HepG2 (cell line): ENCODE measurements around the gene NEIL3. TPM values are rescaled to one million over a fixed set of nuclear protein-coding genes. Genes with fewer than 3 reads are reported as not detected.
A peak's percentile ranks its signal among the peaks of the same experiment; 100 is the strongest.

Source experiments
- ATAC-seq: fragments of 200-7000 bp; cut with Tn5 transposase; 3 replicates; pipeline ENCODE4 v1.9.1; 2020; ENCODE audit warnings: mild to moderate bottlenecking, moderate library complexity
- BruUV-seq: library from RNA; stranded (reverse); fragments of 400-500 nt; replicated peaks from 2 replicates; lab custom pipeline; 2021; lab: Mats Ljungman, UMichigan
- CTCF ChIA-PET: fragments of 300-600 bp; formaldehyde crosslinking; extraction: SDS; loops from one replicate; lab custom pipeline; 2021; ENCODE audit warnings: low total read pairs, inconsistent platforms, low intra/inter-chr PET ratio; lab: Yijun Ruan, JAX
- POLR2A ChIA-PET: fragments of 350-600 bp; sonication (Branson Sonifier 250); formaldehyde crosslinking; loops from one replicate; lab custom pipeline; 2020; ENCODE audit warnings: antibody characterized with exemption, inconsistent platforms; lab: Yijun Ruan, JAX
- DNase-seq: peaks from one replicate; pipeline ENCODE4 v3.0.0-alpha.2; 2015; ENCODE audit warnings: low spot score
- FAIRE-seq: peaks from 3 replicates; lab custom pipeline; 2011; peaks lifted over from hg19 to GRCh38; lab: Jason Lieb, UNC
- H2AFZ ChIP-seq: one replicate; pipeline ENCODE4 v1.6.1; 2011; ENCODE audit warnings: low read length, inconsistent platforms
- H3K27ac ChIP-seq: fragments of 300-600 bp; 3 replicates; pipeline ENCODE4 v1.8.0; 2011; ENCODE audit warnings: mixed run types, mild to moderate bottlenecking, mixed read lengths, low read length, inconsistent platforms; ENCODE audit not compliant: insufficient read depth; ENCODE audit errors: extremely low read length
- H3K27me3 ChIP-seq, 2 experiments: fragments of 200-600 bp in 1 of 2; 2 replicates in 1 of 2; 3 replicates in 1 of 2; pipeline versions ENCODE4 v1.6.0 to v1.8.0; 2011; ENCODE audit warnings: low read length in 2 of 2, mild to moderate bottlenecking in 2 of 2, moderate library complexity in 2 of 2, inconsistent platforms in 1 of 2; ENCODE audit not compliant: insufficient read depth in 2 of 2, control insufficient read depth in 1 of 2
- H3K36me3 ChIP-seq, 2 experiments: fragments of 200-600 bp in 1 of 2; replicated peaks in 1 of 2; 2 replicates in 1 of 2; 3 replicates in 1 of 2; pipeline versions ENCODE4 v1.5.1 to v1.8.0; 2011; ENCODE audit warnings: low read length in 2 of 2, inconsistent platforms in 1 of 2; ENCODE audit not compliant: insufficient read depth in 2 of 2, control insufficient read depth in 1 of 2
- H3K4me1 ChIP-seq: 2 replicates; pipeline ENCODE4 v1.5.1; 2012; ENCODE audit warnings: low read length, inconsistent platforms; ENCODE audit not compliant: insufficient read depth
- H3K4me2 ChIP-seq: 2 replicates; pipeline ENCODE4 v1.6.0; 2011; ENCODE audit warnings: low read depth, low read length, inconsistent platforms
- H3K4me3 ChIP-seq, 3 experiments: fragments of 200-600 bp in 1 of 3; sonication (generic), shearing (Covaris generic) in 1 of 3; replicated peaks in 1 of 3; 2 replicates each; pipeline ENCODE4 v1.5.1; 2011 to 2016; ENCODE audit warnings: low read length in 3 of 3, inconsistent platforms in 2 of 3, low read depth in 2 of 3, mild to moderate bottlenecking in 2 of 3, control low read depth in 1 of 3, mixed read lengths in 1 of 3; ENCODE audit not compliant: insufficient read depth in 1 of 3
- H3K79me2 ChIP-seq: one replicate; pipeline ENCODE4 v1.6.1; 2011; ENCODE audit warnings: low read length, inconsistent platforms; ENCODE audit not compliant: insufficient read depth
- H3K9ac ChIP-seq: 2 replicates; pipeline ENCODE4 v1.6.0; 2011; ENCODE audit warnings: mild to moderate bottlenecking, low read depth, low read length, inconsistent platforms; ENCODE audit not compliant: insufficient read depth
- H3K9me3 ChIP-seq: 2 replicates; pipeline ENCODE4 v1.5.1; 2012; ENCODE audit warnings: mild to moderate bottlenecking, low read length
- H4K20me1 ChIP-seq: 2 replicates; pipeline ENCODE4 v1.6.0; 2011; ENCODE audit warnings: inconsistent platforms, mild to moderate bottlenecking, low read length, moderate library complexity; ENCODE audit not compliant: insufficient read depth
- MED8 ChIP-seq: sonication (generic); formaldehyde crosslinking; IDR thresholded peaks from 2 replicates; pipeline ENCODE4 v1.8.1; 2023; ENCODE audit warnings: mild to moderate bottlenecking, missing genetic modification reagents; ENCODE audit not compliant: insufficient replicate concordance
- SMC3 ChIP-seq: IDR thresholded peaks from 2 replicates; pipeline ENCODE4 v1.6.1; 2011; ENCODE audit warnings: low read length, improper control_type of control experiment
- SRSF1 ChIP-seq: fragments of 200-400 bp; formaldehyde crosslinking; optimal IDR thresholded peaks from 2 replicates; pipeline ENCODE3; 2017; ENCODE audit warnings: mild to moderate bottlenecking, low read depth, low read length, moderate library complexity
- STAG1 ChIP-seq: sonication (generic); formaldehyde crosslinking; IDR thresholded peaks from 2 replicates; pipeline ENCODE4 v1.4.0; 2020; ENCODE audit warnings: missing genetic modification reagents
- ZNF12 ChIP-seq: sonication (generic); formaldehyde crosslinking; IDR thresholded peaks from 2 replicates; pipeline ENCODE4 v1.5.0; 2020; ENCODE audit warnings: missing genetic modification reagents
- ZNF207 ChIP-seq: fragments of 450-650 bp; IDR thresholded peaks from 2 replicates; pipeline ENCODE4 v1.6.1; 2016; ENCODE audit warnings: antibody characterized with exemption, borderline replicate concordance
- ZNF562 ChIP-seq: sonication (generic); formaldehyde crosslinking; IDR thresholded peaks from 2 replicates; pipeline ENCODE4 v1.8.0; 2022; ENCODE audit warnings: missing genetic modification reagents, borderline replicate concordance
- ZNF563 ChIP-seq: sonication (generic); formaldehyde crosslinking; IDR thresholded peaks from 2 replicates; pipeline ENCODE4 v1.8.0; 2022; ENCODE audit warnings: mild to moderate bottlenecking, moderate library complexity, missing genetic modification reagents
- ZNF780A ChIP-seq: sonication (generic); formaldehyde crosslinking; IDR thresholded peaks from 2 replicates; pipeline ENCODE4 v1.8.0; 2022; ENCODE audit warnings: mild to moderate bottlenecking, missing genetic modification reagents, moderate library complexity
- WGBS: methylation state at CpG from one replicate; pipeline ENCODE4 v1.1.6; 2017; ENCODE audit warnings: low lambda C conversion rate; 5-methylcytosine and 5-hydroxymethylcytosine counted together
- in situ Hi-C: cut with HindIII; loops from 2 replicates; pipeline ENCODE4 v1.10.0; 2017; ENCODE audit warnings: low pct_unique_long_range_greater_than_20kb; ENCODE audit not compliant: extremely low pct_ligation_motif_present
- intact Hi-C: fragments of 100-400 bp; cut with micrococcal nuclease; formaldehyde crosslinking; loops from one replicate; pipeline ENCODE4 v1.10.0; 2022; ENCODE audit not compliant: unreplicated experiment
- polyA plus RNA-seq, 8 experiments: library from polyadenylated mRNA; depleted of rRNA in 3 of 8; stranded (reverse) in 7 of 8; unstranded in 1 of 8; fragments of >200 nt; fragmentation: Illumina TruSeq in 4 of 8; extraction: Trizol in 4 of 8; gene quantifications; 2 replicates each; pipeline versions ENCODE4 v1.2.1 to v1.2.3, GENCODE V29; 2011 to 2016; ENCODE audit warnings: low read depth in 4 of 8, missing spikeins in 1 of 8, mixed read lengths in 1 of 8; ENCODE audit not compliant: insufficient read depth in 1 of 8
- total RNA-seq, 5 experiments: library from RNA; depleted of rRNA; stranded (reverse); fragments of >200 nt; fragmentation: Illumina TruSeq; extraction: Trizol; gene quantifications; 2 replicates each; pipeline ENCODE4 v1.2.3, GENCODE V29; 2016; ENCODE audit warnings: low read depth in 1 of 5
- TF ChIP-seq, protein P1 (sequence below): sonication (generic); formaldehyde crosslinking; IDR thresholded peaks from 2 replicates; pipeline ENCODE4 v1.5.0; 2020; ENCODE audit warnings: mild to moderate bottlenecking, missing genetic modification reagents, moderate library complexity

NEIL3 gene
- total and polyA plus RNA-seq, 2 of the 13 experiments (the other 11 are each of a cell fraction or from before 2014, with no cell fraction given): 3.5 to 8.4 TPM

GRCh38 chr4:177356921-177357320, 47.2 kb downstream of the NEIL3 start:
- no peak for DNase-seq
- H2AFZ ChIP-seq: no peak overlapping the region
- no peaks in the 10 kb centered on the region for H3K4me1 ChIP-seq
- POLR2A ChIA-PET: no interaction called here
- H3K79me2 ChIP-seq: no peaks in the 10 kb centered on the region
- H3K4me3 ChIP-seq: no peak overlapping the region
- no peak for FAIRE-seq
- intact Hi-C loops: no loop called here
- CTCF ChIA-PET: no interaction called here
- no peaks in the 10 kb centered on the region for H4K20me1 ChIP-seq
- peaks cover 0 to 1% of the 10 kb centered on the region in 2 experiments; a peak in 1 of 5 replicates for H3K36me3 ChIP-seq
- no peak overlapping the region for H3K27ac ChIP-seq
- 92% methylated on average over 7 of the region's 7 CpGs for WGBS
- no peak overlapping the region for H3K4me2 ChIP-seq
- H3K27me3 ChIP-seq: no peaks in the 10 kb centered on the region
- BruUV-seq: no TSS peak
- no peak for ATAC-seq
- no peaks in the 10 kb centered on the region for H3K9me3 ChIP-seq
- TF ChIP-seq ZNF780A (no peak), SRSF1 (no peak), ZNF563 (no peak)
- TF ChIP-seq, all 625 proteins: peak for 0
- in situ Hi-C loops: no loop called here
- H3K9ac ChIP-seq: no peak overlapping the region

DNA sequence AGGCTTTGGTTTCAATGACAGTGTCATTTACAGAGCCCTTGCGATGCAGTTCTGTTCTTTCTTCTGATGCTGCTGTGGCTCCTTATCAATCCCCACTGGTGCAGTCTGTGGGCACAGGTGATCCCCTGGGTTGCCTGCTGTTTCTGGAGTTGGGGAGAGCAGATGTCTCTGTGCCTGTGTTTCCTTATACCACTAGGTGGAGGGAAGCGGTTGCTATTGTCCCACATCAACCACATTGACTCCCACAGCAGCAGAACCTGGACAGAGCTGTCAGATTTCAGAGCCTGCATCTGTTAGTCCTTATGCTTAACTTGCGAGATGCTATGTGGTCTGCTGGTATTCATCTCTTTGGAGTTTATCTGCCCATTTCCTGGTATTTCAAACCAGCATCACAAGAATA, 57.7 kb downstream of the NEIL3 start:
- POLR2A ChIA-PET: no interaction called here
- ATAC-seq: peak; percentile 99
- intact Hi-C loops (no loop called here), in situ Hi-C loops (no loop called here)
- Histone ChIP-seq H2AFZ (no peak overlapping the region), H3K9ac (no peak overlapping the region), H3K36me3 (no peaks in the 10 kb centered on the region; a peak in 1 of 5 replicates), H3K79me2 (no peaks in the 10 kb centered on the region), H3K27ac (no peak overlapping the region), H3K4me3 (no peak overlapping the region), H3K4me1 (no peaks in the 10 kb centered on the region), H3K9me3 (no peaks in the 10 kb centered on the region), H3K4me2 (no peak overlapping the region), H4K20me1 (no peaks in the 10 kb centered on the region), H3K27me3 (no peaks in the 10 kb centered on the region)
- BruUV-seq: no TSS peak
- TF ChIP-seq, protein P1, sequence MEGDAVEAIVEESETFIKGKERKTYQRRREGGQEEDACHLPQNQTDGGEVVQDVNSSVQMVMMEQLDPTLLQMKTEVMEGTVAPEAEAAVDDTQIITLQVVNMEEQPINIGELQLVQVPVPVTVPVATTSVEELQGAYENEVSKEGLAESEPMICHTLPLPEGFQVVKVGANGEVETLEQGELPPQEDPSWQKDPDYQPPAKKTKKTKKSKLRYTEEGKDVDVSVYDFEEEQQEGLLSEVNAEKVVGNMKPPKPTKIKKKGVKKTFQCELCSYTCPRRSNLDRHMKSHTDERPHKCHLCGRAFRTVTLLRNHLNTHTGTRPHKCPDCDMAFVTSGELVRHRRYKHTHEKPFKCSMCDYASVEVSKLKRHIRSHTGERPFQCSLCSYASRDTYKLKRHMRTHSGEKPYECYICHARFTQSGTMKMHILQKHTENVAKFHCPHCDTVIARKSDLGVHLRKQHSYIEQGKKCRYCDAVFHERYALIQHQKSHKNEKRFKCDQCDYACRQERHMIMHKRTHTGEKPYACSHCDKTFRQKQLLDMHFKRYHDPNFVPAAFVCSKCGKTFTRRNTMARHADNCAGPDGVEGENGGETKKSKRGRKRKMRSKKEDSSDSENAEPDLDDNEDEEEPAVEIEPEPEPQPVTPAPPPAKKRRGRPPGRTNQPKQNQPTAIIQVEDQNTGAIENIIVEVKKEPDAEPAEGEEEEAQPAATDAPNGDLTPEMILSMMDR: peak; percentile 39
- TF ChIP-seq ZNF12 (peak; percentile 52; the same call in 1 of the 2 replicates), SMC3 (peak; percentile 17; the same call in 1 of the 2 replicates), ZNF562 (CRISPR knock-in tag) (no peak), ZNF207 (no peak), STAG1 (CRISPR knock-in tag) (peak; percentile 45; the same call in 1 of the 2 replicates), MED8 (CRISPR knock-in tag) (no peak)
- FAIRE-seq: no peak
- DNase-seq: peak; percentile 24
- CTCF ChIA-PET: no interaction called here
- WGBS: 63% methylated on average over 3 of the region's 3 CpGs
